WTC11 (cell line): ENCODE data around the gene STK17A. TPM values are rescaled to one million over a fixed set of nuclear protein-coding genes. Genes with fewer than 3 reads are reported as not detected.

Experiments used
- ATAC-seq: fragments of 200-7000 bp; cut with Tn5 transposase; 2 replicates; pipeline ENCODE4 v1.10.0; 2021; ENCODE audit warnings: mild to moderate bottlenecking, moderate library complexity
- CTCF ChIA-PET: fragments of 300-600 bp; sonication (Branson Sonifier 250); formaldehyde crosslinking; loops from one replicate; lab custom pipeline; 2021; ENCODE audit warnings: antibody characterized with exemption; lab: Charles Lee
- POLR2A ChIA-PET: fragments of 350-600 bp; sonication (Branson Sonifier 250); formaldehyde crosslinking; loops from one replicate; lab custom pipeline; 2021; ENCODE audit warnings: antibody characterized with exemption; lab: Charles Lee
- DNase-seq: peaks from one replicate; pipeline ENCODE4 v3.0.0; 2021; ENCODE audit warnings: low spot score
- H3K27ac Mint-ChIP-seq: 2 replicates; pipeline ENCODE4 v1.8.0; 2021; ENCODE audit warnings: mixed read lengths
- H3K27me3 Mint-ChIP-seq: 2 replicates; pipeline ENCODE4 v1.8.0; 2021; ENCODE audit warnings: low read depth, mild to moderate bottlenecking, moderate library complexity, mixed read lengths
- H3K36me3 Mint-ChIP-seq: 2 replicates; pipeline ENCODE4 v1.8.0; 2021; ENCODE audit warnings: mixed read lengths
- H3K4me1 Mint-ChIP-seq: 2 replicates; pipeline ENCODE4 v1.8.0; 2022; ENCODE audit warnings: mixed read lengths
- H3K4me3 Mint-ChIP-seq: 2 replicates; pipeline ENCODE4 v1.8.0; 2021; ENCODE audit warnings: mild to moderate bottlenecking, moderate library complexity, mixed read lengths
- H3K9me3 Mint-ChIP-seq: 2 replicates; pipeline ENCODE4 v1.8.0; 2021; ENCODE audit warnings: mixed read lengths
- CREM ChIP-seq: sonication (generic); formaldehyde crosslinking; IDR thresholded peaks from 2 replicates; pipeline ENCODE4 v1.8.1; 2022; ENCODE audit warnings: mild to moderate bottlenecking, missing genetic modification reagents, moderate library complexity
- ELF4 ChIP-seq: sonication (generic); formaldehyde crosslinking; IDR thresholded peaks from 2 replicates; pipeline ENCODE4 v1.8.1; 2022; ENCODE audit warnings: low read depth, mild to moderate bottlenecking, moderate library complexity, missing genetic modification reagents
- ERG ChIP-seq: fragments of 250-450 bp; sonication (Bioruptor Pico); IDR thresholded peaks from 2 replicates; pipeline ENCODE4 v1.8.0; 2021; ENCODE audit warnings: mild to moderate bottlenecking
- GABPB1 ChIP-seq: sonication (generic); formaldehyde crosslinking; IDR thresholded peaks from 2 replicates; pipeline ENCODE4 v1.8.1; 2023; ENCODE audit warnings: mild to moderate bottlenecking, missing genetic modification reagents
- HMGA2 ChIP-seq: fragments of 250-450 bp; sonication (Bioruptor Pico); IDR thresholded peaks from 2 replicates; pipeline ENCODE4 v1.4.0; 2021; ENCODE audit warnings: mild to moderate bottlenecking, moderate library complexity
- NFE2L1 ChIP-seq: sonication (generic); formaldehyde crosslinking; IDR thresholded peaks from 2 replicates; pipeline ENCODE4 v1.8.1; 2023; ENCODE audit warnings: missing genetic modification reagents
- RELA ChIP-seq: sonication (generic); formaldehyde crosslinking; IDR thresholded peaks from 2 replicates; pipeline ENCODE4 v1.8.1; 2022; ENCODE audit warnings: missing genetic modification reagents, mild to moderate bottlenecking, borderline replicate concordance
- TEAD1 ChIP-seq: sonication (generic); formaldehyde crosslinking; IDR thresholded peaks from 2 replicates; pipeline ENCODE4 v1.8.0; 2022; ENCODE audit warnings: mild to moderate bottlenecking, missing genetic modification reagents
- TP53 ChIP-seq: sonication (generic); formaldehyde crosslinking; IDR thresholded peaks from 2 replicates; pipeline ENCODE4 v1.8.1; 2023; ENCODE audit warnings: mild to moderate bottlenecking, missing genetic modification reagents
- ZNF121 ChIP-seq: sonication (generic); formaldehyde crosslinking; IDR thresholded peaks from 2 replicates; pipeline ENCODE4 v1.8.0; 2023; ENCODE audit warnings: missing genetic modification reagents
- ZNF138 ChIP-seq: sonication (generic); formaldehyde crosslinking; conservative IDR thresholded peaks from 2 replicates; pipeline ENCODE4 v1.8.1; 2022; ENCODE audit warnings: mild to moderate bottlenecking, moderate library complexity, missing genetic modification reagents
- ZNF671 ChIP-seq: fragments of 250-450 bp; sonication (Bioruptor Pico); IDR thresholded peaks from 2 replicates; pipeline ENCODE4 v1.8.0; 2021; ENCODE audit warnings: mild to moderate bottlenecking
- total RNA-seq: library from RNA; stranded (reverse); gene quantifications from 3 replicates; pipeline ENCODE4 v1.2.3, GENCODE V29; 2021
- TF ChIP-seq, protein P1 (sequence below): sonication (generic); formaldehyde crosslinking; IDR thresholded peaks from 2 replicates; pipeline ENCODE4 v1.8.1; 2022; ENCODE audit warnings: low read depth, mild to moderate bottlenecking, moderate library complexity, missing genetic modification reagents, borderline replicate concordance
- TF ChIP-seq, protein P2 (sequence below): fragments of 200-600 bp; IDR thresholded peaks from 2 replicates; pipeline ENCODE4 v1.8.0; 2022; ENCODE audit warnings: antibody characterized with exemption
- TF ChIP-seq, protein P3 (sequence below): sonication (generic); formaldehyde crosslinking; IDR thresholded peaks from 2 replicates; pipeline ENCODE4 v1.8.0; 2022; ENCODE audit warnings: mild to moderate bottlenecking, missing genetic modification reagents
- TF ChIP-seq, protein P4 (sequence below): sonication (generic); formaldehyde crosslinking; IDR thresholded peaks from 2 replicates; pipeline ENCODE4 v1.8.1; 2022; ENCODE audit warnings: missing genetic modification reagents, borderline replicate concordance
- TF ChIP-seq, protein P5 (sequence below): sonication (generic); formaldehyde crosslinking; IDR thresholded peaks from 2 replicates; pipeline ENCODE4 v1.8.1; 2022; ENCODE audit warnings: mild to moderate bottlenecking, moderate library complexity, missing genetic modification reagents
- TF ChIP-seq, protein P6 (sequence below): sonication (generic); formaldehyde crosslinking; IDR thresholded peaks from 2 replicates; pipeline ENCODE4 v1.8.1; 2023; ENCODE audit warnings: mild to moderate bottlenecking, moderate library complexity, missing genetic modification reagents

The STK17A gene
- total RNA-seq, 1 experiment from 2014 or later = 17.6 TPM

DNA sequence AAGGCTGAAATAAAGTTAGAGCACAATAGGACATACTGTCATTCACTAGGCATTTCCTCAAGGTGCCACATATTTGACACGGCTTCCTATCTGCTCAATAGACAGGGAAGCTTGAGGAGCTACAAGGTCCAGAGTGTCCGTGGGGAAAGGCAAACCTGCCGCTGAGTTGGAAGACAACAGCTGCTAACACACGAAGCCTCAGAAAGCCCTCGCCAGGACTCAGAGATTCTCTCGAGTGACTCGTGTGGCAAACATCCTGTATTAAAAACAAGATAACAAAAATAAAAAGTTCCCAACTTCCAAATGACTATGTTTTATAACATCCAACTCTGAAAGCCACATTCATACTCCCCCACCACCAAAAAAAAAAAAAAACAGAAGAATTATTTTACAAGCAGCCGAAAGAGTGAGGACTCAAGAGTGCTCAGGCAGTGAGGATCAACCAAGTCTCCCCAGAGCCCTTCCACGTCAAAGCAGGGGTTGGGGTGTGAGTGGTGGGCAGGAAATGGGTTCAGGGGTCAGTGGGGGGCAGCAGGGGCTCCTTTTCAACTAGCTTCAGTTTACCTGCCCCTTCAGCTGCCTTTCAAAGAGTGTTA is 67.6 kb downstream of the STK17A start:
- Mint-ChIP-seq H3K4me3 (no peak overlapping the region), H3K4me1 (peaks cover 85% of the 10 kb centered on the region), H3K9me3 (no peaks in the 10 kb centered on the region), H3K36me3 (peaks cover 8% of the 10 kb centered on the region), H3K27ac (peak overlapping the region; percentile 82; the same call in 1 of the 2 replicates), H3K27me3 (no peaks in the 10 kb centered on the region)
- ATAC-seq = no peak
- POLR2A ChIA-PET = interaction anchor here (0.7 to 1.0 kb wide), 2 partner anchors 11 to 68 kb away, joined by 4 to 7 read pairs; partner anchors contain the start of gene STK17A
- DNase-seq = no peak
- TF ChIP-seq GABPB1 = no peak
- no peak for TF ChIP-seq HMGA2
- TF ChIP-seq CREM (CRISPR knock-in tag) = no peak
- TF ChIP-seq TEAD1 (CRISPR knock-in tag) = no peak
- TF ChIP-seq TP53 (CRISPR knock-in tag) = no peak
- TF ChIP-seq ELF4 = no peak
- no peak for TF ChIP-seq ZNF138 (CRISPR knock-in tag)
- TF ChIP-seq, protein P1, sequence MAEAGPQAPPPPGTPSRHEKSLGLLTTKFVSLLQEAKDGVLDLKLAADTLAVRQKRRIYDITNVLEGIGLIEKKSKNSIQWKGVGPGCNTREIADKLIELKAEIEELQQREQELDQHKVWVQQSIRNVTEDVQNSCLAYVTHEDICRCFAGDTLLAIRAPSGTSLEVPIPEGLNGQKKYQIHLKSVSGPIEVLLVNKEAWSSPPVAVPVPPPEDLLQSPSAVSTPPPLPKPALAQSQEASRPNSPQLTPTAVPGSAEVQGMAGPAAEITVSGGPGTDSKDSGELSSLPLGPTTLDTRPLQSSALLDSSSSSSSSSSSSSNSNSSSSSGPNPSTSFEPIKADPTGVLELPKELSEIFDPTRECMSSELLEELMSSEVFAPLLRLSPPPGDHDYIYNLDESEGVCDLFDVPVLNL (CRISPR knock-in tag) = no peak
- TF ChIP-seq NFE2L1 (CRISPR knock-in tag) = no peak
- no peak for TF ChIP-seq ZNF671
- TF ChIP-seq, protein P2, sequence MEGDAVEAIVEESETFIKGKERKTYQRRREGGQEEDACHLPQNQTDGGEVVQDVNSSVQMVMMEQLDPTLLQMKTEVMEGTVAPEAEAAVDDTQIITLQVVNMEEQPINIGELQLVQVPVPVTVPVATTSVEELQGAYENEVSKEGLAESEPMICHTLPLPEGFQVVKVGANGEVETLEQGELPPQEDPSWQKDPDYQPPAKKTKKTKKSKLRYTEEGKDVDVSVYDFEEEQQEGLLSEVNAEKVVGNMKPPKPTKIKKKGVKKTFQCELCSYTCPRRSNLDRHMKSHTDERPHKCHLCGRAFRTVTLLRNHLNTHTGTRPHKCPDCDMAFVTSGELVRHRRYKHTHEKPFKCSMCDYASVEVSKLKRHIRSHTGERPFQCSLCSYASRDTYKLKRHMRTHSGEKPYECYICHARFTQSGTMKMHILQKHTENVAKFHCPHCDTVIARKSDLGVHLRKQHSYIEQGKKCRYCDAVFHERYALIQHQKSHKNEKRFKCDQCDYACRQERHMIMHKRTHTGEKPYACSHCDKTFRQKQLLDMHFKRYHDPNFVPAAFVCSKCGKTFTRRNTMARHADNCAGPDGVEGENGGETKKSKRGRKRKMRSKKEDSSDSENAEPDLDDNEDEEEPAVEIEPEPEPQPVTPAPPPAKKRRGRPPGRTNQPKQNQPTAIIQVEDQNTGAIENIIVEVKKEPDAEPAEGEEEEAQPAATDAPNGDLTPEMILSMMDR = no peak
- TF ChIP-seq, protein P3, sequence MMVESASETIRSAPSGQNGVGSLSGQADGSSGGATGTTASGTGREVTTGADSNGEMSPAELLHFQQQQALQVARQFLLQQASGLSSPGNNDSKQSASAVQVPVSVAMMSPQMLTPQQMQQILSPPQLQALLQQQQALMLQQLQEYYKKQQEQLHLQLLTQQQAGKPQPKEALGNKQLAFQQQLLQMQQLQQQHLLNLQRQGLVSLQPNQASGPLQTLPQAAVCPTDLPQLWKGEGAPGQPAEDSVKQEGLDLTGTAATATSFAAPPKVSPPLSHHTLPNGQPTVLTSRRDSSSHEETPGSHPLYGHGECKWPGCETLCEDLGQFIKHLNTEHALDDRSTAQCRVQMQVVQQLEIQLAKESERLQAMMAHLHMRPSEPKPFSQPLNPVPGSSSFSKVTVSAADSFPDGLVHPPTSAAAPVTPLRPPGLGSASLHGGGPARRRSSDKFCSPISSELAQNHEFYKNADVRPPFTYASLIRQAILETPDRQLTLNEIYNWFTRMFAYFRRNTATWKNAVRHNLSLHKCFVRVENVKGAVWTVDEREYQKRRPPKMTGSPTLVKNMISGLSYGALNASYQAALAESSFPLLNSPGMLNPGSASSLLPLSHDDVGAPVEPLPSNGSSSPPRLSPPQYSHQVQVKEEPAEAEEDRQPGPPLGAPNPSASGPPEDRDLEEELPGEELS (CRISPR knock-in tag) = no peak
- TF ChIP-seq, protein P4, sequence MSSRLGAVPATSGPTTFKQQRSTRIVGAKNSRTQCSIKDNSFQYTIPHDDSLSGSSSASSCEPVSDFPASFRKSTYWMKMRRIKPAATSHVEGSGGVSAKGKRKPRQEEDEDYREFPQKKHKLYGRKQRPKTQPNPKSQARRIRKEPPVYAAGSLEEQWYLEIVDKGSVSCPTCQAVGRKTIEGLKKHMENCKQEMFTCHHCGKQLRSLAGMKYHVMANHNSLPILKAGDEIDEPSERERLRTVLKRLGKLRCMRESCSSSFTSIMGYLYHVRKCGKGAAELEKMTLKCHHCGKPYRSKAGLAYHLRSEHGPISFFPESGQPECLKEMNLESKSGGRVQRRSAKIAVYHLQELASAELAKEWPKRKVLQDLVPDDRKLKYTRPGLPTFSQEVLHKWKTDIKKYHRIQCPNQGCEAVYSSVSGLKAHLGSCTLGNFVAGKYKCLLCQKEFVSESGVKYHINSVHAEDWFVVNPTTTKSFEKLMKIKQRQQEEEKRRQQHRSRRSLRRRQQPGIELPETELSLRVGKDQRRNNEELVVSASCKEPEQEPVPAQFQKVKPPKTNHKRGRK (CRISPR knock-in tag) = no peak
- TF ChIP-seq, protein P5, sequence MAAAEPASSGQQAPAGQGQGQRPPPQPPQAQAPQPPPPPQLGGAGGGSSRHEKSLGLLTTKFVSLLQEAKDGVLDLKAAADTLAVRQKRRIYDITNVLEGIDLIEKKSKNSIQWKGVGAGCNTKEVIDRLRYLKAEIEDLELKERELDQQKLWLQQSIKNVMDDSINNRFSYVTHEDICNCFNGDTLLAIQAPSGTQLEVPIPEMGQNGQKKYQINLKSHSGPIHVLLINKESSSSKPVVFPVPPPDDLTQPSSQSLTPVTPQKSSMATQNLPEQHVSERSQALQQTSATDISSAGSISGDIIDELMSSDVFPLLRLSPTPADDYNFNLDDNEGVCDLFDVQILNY (CRISPR knock-in tag) = no peak
- TF ChIP-seq RELA (CRISPR knock-in tag) = no peak
- TF ChIP-seq, protein P6, sequence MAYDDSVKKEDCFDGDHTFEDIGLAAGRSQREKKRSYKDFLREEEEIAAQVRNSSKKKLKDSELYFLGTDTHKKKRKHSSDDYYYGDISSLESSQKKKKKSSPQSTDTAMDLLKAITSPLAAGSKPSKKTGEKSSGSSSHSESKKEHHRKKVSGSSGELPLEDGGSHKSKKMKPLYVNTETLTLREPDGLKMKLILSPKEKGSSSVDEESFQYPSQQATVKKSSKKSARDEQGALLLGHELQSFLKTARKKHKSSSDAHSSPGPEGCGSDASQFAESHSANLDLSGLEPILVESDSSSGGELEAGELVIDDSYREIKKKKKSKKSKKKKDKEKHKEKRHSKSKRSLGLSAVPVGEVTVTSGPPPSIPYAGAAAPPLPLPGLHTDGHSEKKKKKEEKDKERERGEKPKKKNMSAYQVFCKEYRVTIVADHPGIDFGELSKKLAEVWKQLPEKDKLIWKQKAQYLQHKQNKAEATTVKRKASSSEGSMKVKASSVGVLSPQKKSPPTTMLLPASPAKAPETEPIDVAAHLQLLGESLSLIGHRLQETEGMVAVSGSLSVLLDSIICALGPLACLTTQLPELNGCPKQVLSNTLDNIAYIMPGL (CRISPR knock-in tag) = no peak
- TF ChIP-seq ZNF121 (CRISPR knock-in tag) = no peak
- no peak for TF ChIP-seq ERG (CRISPR knock-in tag)
- CTCF ChIA-PET = interaction anchor here (0.7 to 2.6 kb wide), 3 partner anchors 49 to 216 kb away, joined by 3 to 10 read pairs (median 6); partner anchors contain the start of gene STK17A
